Adrenal gland (tissue), 12 donors: ENCODE data around the gene TFEB. TPM values are rescaled to one million over a fixed set of nuclear protein-coding genes. Genes with fewer than 3 reads are reported as not detected.

Experiments used
- DNase-seq, 7 donors: peaks; one replicate each; pipeline ENCODE4 v3.0.0-alpha.2; 2019 to 2020
- H3K27ac ChIP-seq, 5 donors: fragments of 200-600 bp; sonication (generic) in 4 of 5; 1 replicate in 3 of 5; 2 replicates in 2 of 5; pipeline versions ENCODE4 v1.5.1 to v1.8.0; 2016 to 2020; ENCODE audit warnings: mild to moderate bottlenecking in 1 of 5
- H3K27me3 ChIP-seq: fragments of 200-600 bp; 2 replicates; pipeline ENCODE4 v1.8.0; 2021
- H3K36me3 ChIP-seq, 2 donors: fragments of 200-600 bp; replicated peaks in 1 of 2; 1 replicate in 1 of 2; 2 replicates in 1 of 2; pipeline versions ENCODE4 v1.5.1 to v1.8.0; 2018 to 2022
- H3K4me1 ChIP-seq, 2 donors: fragments of 200-600 bp; replicated peaks in 1 of 2; 1 replicate in 1 of 2; 2 replicates in 1 of 2; pipeline versions ENCODE4 v1.5.1 to v1.8.0; 2018 to 2021
- H3K4me3 ChIP-seq, 4 donors: fragments of 200-600 bp; sonication (generic) in 3 of 4; one replicate each; pipeline ENCODE4 v1.5.1; 2016 to 2018
- H3K9me3 ChIP-seq, 3 donors: fragments of 200-600 bp; sonication (generic) in 1 of 3; replicated peaks in 1 of 3; 1 replicate in 2 of 3; 2 replicates in 1 of 3; pipeline versions ENCODE4 v1.5.1 to v1.8.0; 2016 to 2021
- CTCF ChIP-seq, 6 experiments: fragments of 450-650 bp in 4 of 6; fragments of 200-600 bp in 2 of 6; sonication (generic) in 1 of 6; IDR thresholded peaks; 1 replicate in 5 of 6; 2 replicates in 1 of 6; pipeline versions ENCODE4 v1.5.1 to v1.8.0; 2016 to 2021; ENCODE audit warnings: antibody characterized with exemption in 6 of 6, mild to moderate bottlenecking in 2 of 6, moderate library complexity in 1 of 6
- POLR2A ChIP-seq, 2 donors: fragments of 450-650 bp; IDR thresholded peaks; one replicate each; pipeline ENCODE4 v1.6.1; 2017; ENCODE audit warnings: antibody characterized with exemption in 2 of 2, mild to moderate bottlenecking in 2 of 2, moderate library complexity in 1 of 2
- WGBS, 4 donors: extraction: QIAGEN DNeasy Blood & Tissue Kit in 2 of 4; methylation state at CpG; one replicate each; pipeline versions ENCODE4 v1.1.5 to v1.1.7; 2013 to 2017; 5-methylcytosine and 5-hydroxymethylcytosine counted together
- intact Hi-C, 2 donors: fragments of 100-400 bp; cut with DNase I; formaldehyde crosslinking; loops; one replicate each; pipeline versions ENCODE4 v1.14.1 to v1.15.0; 2022 to 2023
- polyA plus RNA-seq, 3 donors: library from polyadenylated mRNA; stranded (reverse); fragments of 200-250 nt in 2 of 3; fragments of 350-450 nt in 1 of 3; fragmentation: Illumina TruSeq in 1 of 3; extraction: RNeasy Lipid Tissue Mini Kit (QIAGEN cat#74804) in 1 of 3; gene quantifications; one replicate each; pipeline ENCODE4 v1.2.3, GENCODE V29; 2013 to 2014
- total RNA-seq, 9 donors: library from RNA; depleted of rRNA in 4 of 9; stranded (reverse); fragments of >200 nt in 4 of 9; fragments of 120-200 nt in 1 of 9; fragmentation: NEBNext Ultra II Directional in 1 of 9; extraction: Animal tissue kit (Norgen Biotek cat#: 25700) in 1 of 9; gene quantifications; one replicate each; pipeline versions ENCODE4 v1.1.0 to v1.2.4, GENCODE V29; 2013 to 2023
- donor health status: healthy with polysubstance abuse.
- donor health status: Bipolar disorder and iron deficiency.
- donor health status: DM: yes; HTN: yes; CAD: no.
- donor health status: DM: no; HTN: no; CAD: no.
- donor health status: DM: no; HTN: no; CAD: no.
- donor health status: DM: yes; HTN: yes; CAD: no.

TFEB gene
- total and polyA plus RNA-seq, 12 donors = 2.1 to 47.2 (median 20.2) TPM

GRCh38 chr6:41740366-41741162 lies 5.2 kb upstream of the TFEB start:
- Histone ChIP-seq H3K4me1 (peaks cover 0 to 5% of the 10 kb centered on the region in 2 donors), H3K27ac (no peak overlapping the region), H3K4me3 (no peak overlapping the region), H3K9me3 (no peaks in the 10 kb centered on the region), H3K36me3 (no peaks in the 10 kb centered on the region), H3K27me3 (no peaks in the 10 kb centered on the region)
- no peak for TF ChIP-seq CTCF (IDR thresholded peaks at IDR 0.05)
- no peak for TF ChIP-seq POLR2A (IDR thresholded peaks at IDR 0.05)
- DNase-seq = no peak
- 84 to 91% (median 88%) methylated on average over 9 to 13 of the region's 13 CpGs for WGBS, 4 donors
- intact Hi-C loops = no loop called here

- intact Hi-C loops = no loop called here
- no peak for TF ChIP-seq CTCF (IDR thresholded peaks at IDR 0.05)
- no peak for TF ChIP-seq POLR2A (IDR thresholded peaks at IDR 0.05)
- H3K36me3 ChIP-seq = no peaks in the 10 kb centered on the region
- no peaks in the 10 kb centered on the region for H3K9me3 ChIP-seq
- peaks cover 0 to 5% of the 10 kb centered on the region in 2 donors for H3K4me1 ChIP-seq
- no peak for DNase-seq
- no peak overlapping the region for H3K4me3 ChIP-seq
- H3K27ac ChIP-seq = no peak overlapping the region
- 71 to 78% (median 75%) methylated on average over 4 of the region's 4 CpGs for WGBS, 4 donors
- no peaks in the 10 kb centered on the region for H3K27me3 ChIP-seq
Observed at GRCh38 chr6:41739041-41739440, 3.6 kb upstream of the TFEB start.

- DNase-seq = no peak
- TF ChIP-seq POLR2A (IDR thresholded peaks at IDR 0.05) (no peak), CTCF (IDR thresholded peaks at IDR 0.05) (no peak)
- H3K9me3 ChIP-seq = no peaks in the 10 kb centered on the region
- H3K36me3 ChIP-seq = no peaks in the 10 kb centered on the region
- peaks cover 10 to 16% of the 10 kb centered on the region in 2 donors for H3K4me1 ChIP-seq
- H3K4me3 ChIP-seq = no peak overlapping the region
- no peak overlapping the region for H3K27ac ChIP-seq
- WGBS, 4 donors = 85 to 94% (median 88%) methylated on average over 5 to 6 of the region's 6 CpGs
- intact Hi-C loops = no loop called here
- no peaks in the 10 kb centered on the region for H3K27me3 ChIP-seq
Observed at GRCh38 chr6:41737591-41738130, 2.3 kb upstream of the TFEB start.

- intact Hi-C loops = no loop called here
- no peak for TF ChIP-seq CTCF (IDR thresholded peaks at IDR 0.05)
- H3K4me1 ChIP-seq = peaks cover 10 to 22% of the 10 kb centered on the region in 2 donors
Observed at GRCh38 chr6:41736800-41737555, 1.6 kb upstream of the TFEB start.

More at GRCh38 chr6:41736800-41737555, 1.6 kb upstream of the TFEB start:
- H3K4me3 ChIP-seq = no peak overlapping the region
- H3K27ac ChIP-seq = no peak overlapping the region
- 79 to 85% (median 83%) methylated on average over 10 to 13 of the region's 13 CpGs for WGBS, 4 donors
- no peaks in the 10 kb centered on the region for H3K27me3 ChIP-seq
- no peaks in the 10 kb centered on the region for H3K9me3 ChIP-seq
- H3K36me3 ChIP-seq = no peaks in the 10 kb centered on the region
- DNase-seq = no peak
